ENCODE data around the gene NPHP3. TPM values are rescaled to one million over a fixed set of nuclear protein-coding genes. Genes with fewer than 3 reads are reported as not detected.

Gene NPHP3
- total and polyA plus RNA-seq, 2 donors (not counting 1 experiment from before 2014, with no cell fraction given), result 18.4 to 47.8 TPM

GRCh38 chr3:132710311-132710710, 11.9 kb downstream of the NPHP3 start:
- no peak for ATAC-seq (ENCODE audit: low read depth)
- CTCF ChIA-PET, result no interaction called here

GRCh38 chr3:132709761-132710160, 12.4 kb downstream of the NPHP3 start:
- ATAC-seq (ENCODE audit: low read depth), result no peak

More at GRCh38 chr3:132710311-132710710, 11.9 kb downstream of the NPHP3 start:
- H3K9me3 ChIP-seq (ENCODE audit: control extremely low read depth in 1 of 3, control insufficient read depth in 2 of 3, insufficient read depth in 1 of 3, low read length in 2 of 3), result no peaks in the 10 kb centered on the region
- 100% methylated on average over 3 of the region's 6 CpGs for WGBS (ENCODE audit: insufficient coverage)
- no peak overlapping the region for H3K4me2 ChIP-seq (replicated peaks; ENCODE audit: low read depth, low read length, poor library complexity, severe bottlenecking)
- H3K36me3 ChIP-seq (replicated peaks in 1 of 2; ENCODE audit: control extremely low read depth in 1 of 2, control insufficient read depth in 1 of 2, extremely low read depth in 1 of 2, insufficient read depth in 2 of 2, low read length in 1 of 2), result peaks cover 22 to 24% of the 10 kb centered on the region in 2 experiments
- no peaks in the 10 kb centered on the region for H3K27me3 ChIP-seq (replicated peaks in 1 of 4; ENCODE audit: control extremely low read depth in 1 of 4, control insufficient read depth in 3 of 4, insufficient read depth in 4 of 4, low read length in 3 of 4)
- no peak for DNase-seq
- no peak overlapping the region for H3K27ac ChIP-seq (ENCODE audit: low read length in 2 of 2)
- TF ChIP-seq EZH2 (IDR thresholded peaks at IDR 0.05; ENCODE audit: borderline replicate concordance, insufficient read depth, low read depth, low read length, poor library complexity, severe bottlenecking) (no peak), CTCF (IDR thresholded peaks at IDR 0.05) (no peak)
- no peaks in the 10 kb centered on the region for H3K4me1 ChIP-seq (ENCODE audit: control insufficient read depth in 2 of 2, insufficient read depth in 2 of 2, low read length in 2 of 2)
- H3K9me3 Mint-ChIP-seq (ENCODE audit: insufficient read depth), result no peaks in the 10 kb centered on the region
- no peak overlapping the region for H2AFZ ChIP-seq (ENCODE audit: insufficient read depth, low read depth, low read length, poor library complexity, severe bottlenecking)
- H3K4me3 Mint-ChIP-seq, result no peak overlapping the region
- H3K4me1 Mint-ChIP-seq, result no peaks in the 10 kb centered on the region
- no peaks in the 10 kb centered on the region for H4K20me1 ChIP-seq (ENCODE audit: control insufficient read depth, insufficient read depth, low read length, poor library complexity, severe bottlenecking)
- POLR2A ChIA-PET, result no interaction called here
- H3K27me3 Mint-ChIP-seq, result no peaks in the 10 kb centered on the region
- no peak overlapping the region for H3K9ac ChIP-seq (ENCODE audit: low read length)
- H3K27ac Mint-ChIP-seq, result no peak overlapping the region
- H3K4me3 ChIP-seq (ENCODE audit: control extremely low read depth in 1 of 5, extremely low read depth in 1 of 5, insufficient read depth in 1 of 5, low read depth in 2 of 5, low read length in 4 of 5), result no peak overlapping the region
- intact Hi-C loops (cut with micrococcal nuclease), result no loop called here
- no peaks in the 10 kb centered on the region for H3K79me2 ChIP-seq (ENCODE audit: control insufficient read depth, insufficient read depth, low read length)

More at GRCh38 chr3:132709761-132710160, 12.4 kb downstream of the NPHP3 start:
- Histone ChIP-seq H3K36me3 (replicated peaks in 1 of 2; ENCODE audit: control extremely low read depth in 1 of 2, control insufficient read depth in 1 of 2, extremely low read depth in 1 of 2, insufficient read depth in 2 of 2, low read length in 1 of 2) (peaks cover 22 to 27% of the 10 kb centered on the region in 2 experiments), H3K27me3 (replicated peaks in 1 of 4; ENCODE audit: control extremely low read depth in 1 of 4, control insufficient read depth in 3 of 4, insufficient read depth in 4 of 4, low read length in 3 of 4) (no peaks in the 10 kb centered on the region), H2AFZ (ENCODE audit: insufficient read depth, low read depth, low read length, poor library complexity, severe bottlenecking) (no peak overlapping the region), H3K9ac (ENCODE audit: low read length) (no peak overlapping the region), H3K4me1 (ENCODE audit: control insufficient read depth in 2 of 2, insufficient read depth in 2 of 2, low read length in 2 of 2) (no peaks in the 10 kb centered on the region), H3K79me2 (ENCODE audit: control insufficient read depth, insufficient read depth, low read length) (no peaks in the 10 kb centered on the region), H3K9me3 (ENCODE audit: control extremely low read depth in 1 of 3, control insufficient read depth in 2 of 3, insufficient read depth in 1 of 3, low read length in 2 of 3) (no peaks in the 10 kb centered on the region), H3K4me2 (replicated peaks; ENCODE audit: low read depth, low read length, poor library complexity, severe bottlenecking) (no peak overlapping the region), H3K27ac (ENCODE audit: low read length in 2 of 2) (no peak overlapping the region), H3K4me3 (ENCODE audit: control extremely low read depth in 1 of 5, extremely low read depth in 1 of 5, insufficient read depth in 1 of 5, low read depth in 2 of 5, low read length in 4 of 5) (no peak overlapping the region), H4K20me1 (ENCODE audit: control insufficient read depth, insufficient read depth, low read length, poor library complexity, severe bottlenecking) (no peaks in the 10 kb centered on the region)
- Mint-ChIP-seq H3K4me1 (no peaks in the 10 kb centered on the region), H3K27ac (no peak overlapping the region), H3K27me3 (no peaks in the 10 kb centered on the region), H3K9me3 (ENCODE audit: insufficient read depth) (no peaks in the 10 kb centered on the region), H3K4me3 (no peak overlapping the region)
- ChIA-PET CTCF (no interaction called here), POLR2A (no interaction called here)
- WGBS (ENCODE audit: insufficient coverage), result 100% methylated on average over 2 of the region's 5 CpGs
- intact Hi-C loops (cut with micrococcal nuclease), result no loop called here
- DNase-seq, result no peak
- TF ChIP-seq EZH2 (IDR thresholded peaks at IDR 0.05; ENCODE audit: borderline replicate concordance, insufficient read depth, low read depth, low read length, poor library complexity, severe bottlenecking), result no peak
- no peak for TF ChIP-seq CTCF (IDR thresholded peaks at IDR 0.05)

All from B cell (primary cell).